NCI-H446 (cell line): Measurements from ENCODE around the gene NR1H3.
"Not testable (repeated sequence)": the region's sequence is repeated elsewhere in the genome, so short reads cannot be mapped to it uniquely, and the experiment has no call there.

Source experiments
- DNase-seq, 2 experiments: peaks; one replicate each; lab custom pipeline; 2025; lab: John Stamatoyannopoulos, UW

Gene NR1H3

DNA sequence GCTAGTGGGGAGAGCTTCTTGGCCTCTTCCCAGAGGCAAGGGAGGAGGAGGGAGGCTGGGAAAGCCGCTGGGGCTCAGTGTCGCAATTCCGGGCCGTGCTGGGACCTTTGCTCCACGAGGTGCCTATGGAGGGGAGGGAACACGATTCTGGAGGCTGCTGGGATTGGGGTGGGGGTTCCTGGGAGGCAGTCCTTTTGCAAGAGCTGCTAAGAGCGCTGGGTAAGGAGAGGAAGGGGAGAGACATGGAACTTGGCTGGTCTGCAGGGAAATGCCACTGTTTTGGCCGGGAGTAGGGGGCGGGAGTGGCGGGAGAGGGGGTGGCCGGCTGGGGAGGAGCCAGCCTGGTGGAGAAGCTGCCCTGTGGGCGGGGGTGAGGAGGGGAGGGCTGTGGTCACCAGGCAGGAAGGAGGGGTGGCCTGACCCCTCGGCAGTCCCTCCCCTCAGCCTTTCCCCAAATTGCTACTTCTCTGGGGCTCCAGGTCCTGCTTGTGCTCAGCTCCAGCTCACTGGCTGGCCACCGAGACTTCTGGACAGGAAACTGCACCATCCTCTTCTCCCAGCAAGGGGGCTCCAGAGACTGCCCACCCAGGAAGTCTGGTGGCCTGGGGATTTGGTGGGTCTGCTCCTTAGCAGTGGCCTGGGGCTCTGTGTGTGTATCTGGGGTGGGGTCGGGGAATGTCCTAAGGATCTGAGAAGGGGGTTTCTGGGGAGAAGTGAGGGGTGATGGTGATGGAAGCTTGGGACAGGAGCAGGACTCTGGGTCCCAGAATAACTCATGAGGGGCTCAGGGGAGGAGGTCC, at the start of gene NR1H3:
Gene NR1H3, plus strand, starts transcription at position 480 of the 800 bp plus-strand sequence. CDS start 1,221 bp downstream, outside the sequence.
- peak in 1 of 2 experiments; percentile 20 for DNase-seq

- not testable (repeated sequence) for DNase-seq
Observed at GRCh38 chr11:47208008-47208552, 49.7 kb upstream of the NR1H3 start.

GRCh38 chr11:47208628-47209027, 49.2 kb upstream of the NR1H3 start:
- DNase-seq: no peak

DNA sequence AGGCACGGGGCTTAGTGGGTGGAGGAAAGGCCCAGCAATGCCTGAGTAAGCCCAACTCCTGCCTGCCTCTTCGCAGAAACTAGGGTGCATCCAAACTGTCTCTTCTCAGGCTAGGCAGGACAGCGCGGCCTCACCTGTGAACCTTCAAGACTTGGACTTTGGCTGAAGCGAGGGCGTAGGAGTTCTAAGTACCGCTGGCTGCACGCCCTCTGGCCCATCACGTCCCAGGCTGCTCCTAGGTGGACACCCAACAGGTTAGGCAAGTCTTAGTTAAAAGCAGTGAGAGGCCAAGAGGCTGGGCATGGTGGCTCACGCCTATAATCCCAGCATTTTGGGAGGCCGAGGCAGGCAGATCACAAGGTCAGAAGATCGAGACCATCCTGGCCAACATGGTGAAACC, 44.9 kb upstream of the NR1H3 start:
- DNase-seq: no peak

DNA sequence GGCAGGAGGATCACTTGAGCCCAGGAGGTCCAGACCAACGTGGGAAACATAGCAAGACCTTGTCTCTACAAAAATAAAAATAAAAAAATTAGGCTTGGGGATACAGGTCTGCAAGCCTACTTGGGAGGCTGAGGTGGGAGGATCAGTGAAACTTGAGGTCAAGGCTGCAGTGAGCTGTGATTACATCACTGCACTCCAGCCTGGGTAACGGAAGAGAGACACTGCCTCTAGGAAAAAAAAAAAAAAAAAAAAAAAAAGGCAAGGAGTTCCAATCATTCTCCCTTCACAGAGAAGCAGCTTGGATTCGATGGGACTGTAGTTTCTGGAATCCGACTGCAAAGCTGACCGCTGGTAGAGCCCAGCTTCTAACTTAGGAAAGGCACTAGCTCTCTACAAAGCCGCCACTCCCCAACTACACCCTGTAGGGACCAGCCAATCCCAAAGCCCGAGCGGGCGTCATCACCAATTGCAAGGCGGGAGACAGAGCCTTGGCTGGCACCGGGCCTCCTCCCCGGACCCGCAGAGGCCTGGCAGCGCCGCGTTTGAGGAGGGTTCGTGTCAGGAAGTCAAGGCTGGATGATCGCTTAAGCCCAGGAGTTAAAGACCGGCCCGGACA, 43.7 kb upstream of the NR1H3 start:
- DNase-seq: peak; percentile 82 to 91

DNA sequence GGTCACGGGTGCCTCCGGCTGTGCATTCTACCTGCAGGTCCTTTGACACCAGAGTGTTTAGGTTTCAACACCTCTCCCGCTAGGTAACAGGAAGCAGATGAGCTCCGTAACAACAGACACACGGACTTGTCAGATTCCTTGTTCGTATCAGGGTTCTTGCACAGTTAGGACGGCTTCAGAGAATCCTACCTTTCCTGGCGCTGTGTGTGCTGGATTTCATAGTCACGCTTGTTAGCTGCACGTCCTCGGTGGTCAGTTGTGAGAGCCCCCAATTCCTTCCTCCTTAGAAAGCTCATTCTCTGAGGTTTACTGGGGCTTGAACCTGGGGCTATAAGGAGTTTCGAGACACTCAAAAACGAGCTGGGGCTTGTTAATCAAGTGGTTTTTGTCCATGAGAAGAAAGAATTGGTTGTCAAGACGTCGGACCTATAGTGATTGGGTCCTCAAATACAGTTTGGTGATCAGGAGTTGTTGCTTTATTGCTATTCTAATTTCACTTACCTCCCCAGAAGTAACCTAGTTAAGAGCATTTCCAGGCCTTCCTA, 42.4 kb upstream of the NR1H3 start:
- peak in 1 of 2 experiments; percentile 6 for DNase-seq

- DNase-seq: peak; percentile 39 to 75
Observed at GRCh38 chr11:47216121-47216798, 41.5 kb upstream of the NR1H3 start.

DNA sequence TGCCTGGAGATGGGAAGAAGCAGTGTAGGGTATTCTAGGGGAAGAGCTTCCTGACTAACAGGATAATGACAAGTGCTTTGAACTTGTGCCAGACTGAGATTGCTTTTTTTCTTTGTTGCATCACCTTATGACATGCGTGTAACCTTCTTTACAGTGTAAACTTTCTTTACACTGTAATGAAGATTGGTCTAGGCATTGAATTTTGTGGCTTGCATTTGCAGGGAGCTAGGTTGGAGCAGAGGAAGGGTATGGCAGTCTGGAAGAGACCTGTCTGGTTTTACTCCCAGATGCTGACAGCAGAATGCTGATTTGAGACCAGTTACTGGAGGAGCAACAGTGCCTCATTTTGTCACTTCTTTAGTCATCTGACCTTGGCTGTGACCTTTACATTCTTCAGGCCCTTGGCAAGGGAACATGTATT, 37.4 kb upstream of the NR1H3 start:
- no peak for DNase-seq

DNA sequence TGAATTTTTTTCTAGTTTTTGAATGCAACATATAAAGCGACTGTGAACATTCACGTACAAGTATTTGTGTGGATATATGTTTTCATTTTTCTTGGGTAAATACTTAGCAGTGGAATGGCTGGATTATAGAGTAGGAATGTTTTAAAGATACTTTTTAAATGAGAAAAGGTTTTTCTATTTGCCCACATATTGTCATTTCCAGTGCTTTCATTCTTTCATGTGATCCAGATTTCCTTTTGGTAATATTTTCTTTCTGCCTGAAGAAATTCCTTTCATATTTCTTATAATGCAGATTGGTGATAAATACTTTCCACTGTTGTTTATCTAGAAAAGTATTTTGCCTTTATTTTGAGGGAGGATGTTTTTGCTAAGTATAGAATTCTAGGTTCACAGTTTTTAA, 35.1 kb upstream of the NR1H3 start:
- DNase-seq: no peak

DNA sequence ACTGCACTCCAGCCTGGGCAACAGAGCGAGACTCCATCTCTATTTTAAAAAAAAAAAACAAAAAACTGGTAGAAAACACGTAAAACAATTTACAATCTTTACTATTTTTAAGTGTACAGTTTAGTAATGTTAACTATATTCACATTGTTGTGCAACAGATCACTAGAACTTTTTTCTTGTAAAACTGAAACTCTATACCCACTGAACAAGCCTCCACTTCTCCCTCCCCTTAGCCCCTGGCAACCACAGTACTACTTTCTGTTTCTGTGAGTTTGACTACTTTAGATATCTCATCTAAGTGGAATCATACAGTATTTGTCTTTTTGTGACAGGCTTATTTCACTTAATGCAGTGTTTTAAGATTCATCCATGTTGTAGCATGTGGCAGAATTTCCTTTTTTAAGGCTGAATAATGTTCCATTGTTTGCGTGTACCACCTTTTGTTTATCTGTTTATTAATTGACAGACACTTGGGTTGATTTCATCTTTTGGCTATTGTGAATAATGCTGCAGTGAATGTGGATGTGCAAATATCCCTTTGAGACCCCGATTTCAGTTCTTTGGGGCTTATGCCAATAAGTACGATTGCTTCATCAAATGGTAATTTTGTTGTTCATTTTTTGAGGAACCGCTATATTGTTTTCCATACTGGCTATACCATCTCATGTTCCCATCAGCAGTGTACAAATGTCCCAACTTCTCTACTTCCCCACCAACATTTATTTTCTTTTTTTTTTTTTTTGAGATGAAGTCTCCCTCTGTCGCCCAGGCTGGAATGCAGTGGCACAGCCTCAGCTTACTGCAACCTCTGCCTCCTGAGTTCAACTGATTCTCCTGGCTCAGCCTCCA, 32.0 kb upstream of the NR1H3 start:
- no peak for DNase-seq

DNA sequence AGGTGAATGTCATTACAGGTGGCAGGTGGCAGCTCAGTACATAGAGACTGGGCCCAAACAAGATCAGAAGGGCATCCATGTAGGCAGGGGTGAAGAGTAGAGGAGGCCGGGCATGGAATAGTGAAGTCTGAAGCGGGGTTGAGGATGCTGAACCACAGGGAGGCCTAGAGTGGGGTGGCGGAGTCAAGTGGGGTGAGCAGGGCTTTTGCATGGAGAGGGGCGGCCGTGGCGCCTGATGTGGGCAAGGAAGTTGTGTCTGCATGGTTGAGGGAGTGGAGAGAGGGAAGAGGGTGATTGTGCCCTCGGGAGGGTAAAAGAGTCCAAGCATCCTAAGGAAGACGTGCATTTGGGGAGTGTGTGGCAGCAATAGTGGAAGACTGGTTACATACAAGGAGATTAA, 28.6 kb upstream of the NR1H3 start:
- no peak for DNase-seq

GRCh38 chr11:47233051-47233450, 24.7 kb upstream of the NR1H3 start:
- DNase-seq: no peak

- DNase-seq: peak in 1 of 2 experiments; percentile 22
Observed at GRCh38 chr11:47233989-47234668, 23.7 kb upstream of the NR1H3 start.

DNA sequence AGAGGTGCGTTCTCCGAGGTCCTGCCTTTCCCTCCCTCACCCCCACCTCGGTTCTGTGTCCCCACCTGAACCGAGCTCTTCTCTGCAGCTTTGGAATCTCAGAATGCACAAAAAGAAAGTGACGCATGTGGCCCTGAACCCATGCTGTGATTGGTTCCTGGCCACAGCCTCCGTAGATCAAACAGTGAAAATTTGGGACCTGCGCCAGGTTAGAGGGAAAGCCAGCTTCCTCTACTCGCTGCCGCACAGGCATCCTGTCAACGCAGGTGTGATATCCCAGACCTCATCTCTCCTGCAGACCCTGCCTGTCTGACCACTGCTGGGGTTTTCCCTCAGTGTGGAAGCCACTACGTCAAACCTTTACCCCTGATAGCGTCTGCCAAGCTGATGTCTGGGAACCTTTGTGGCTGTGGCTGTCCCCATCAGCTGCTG, 23.1 kb upstream of the NR1H3 start:
- no peak for DNase-seq

- no peak for DNase-seq
Observed at GRCh38 chr11:47235163-47235562, 22.6 kb upstream of the NR1H3 start.

- peak in 1 of 2 experiments; percentile 21 for DNase-seq
Observed at GRCh38 chr11:47236482-47236881, 21.3 kb upstream of the NR1H3 start.

DNA sequence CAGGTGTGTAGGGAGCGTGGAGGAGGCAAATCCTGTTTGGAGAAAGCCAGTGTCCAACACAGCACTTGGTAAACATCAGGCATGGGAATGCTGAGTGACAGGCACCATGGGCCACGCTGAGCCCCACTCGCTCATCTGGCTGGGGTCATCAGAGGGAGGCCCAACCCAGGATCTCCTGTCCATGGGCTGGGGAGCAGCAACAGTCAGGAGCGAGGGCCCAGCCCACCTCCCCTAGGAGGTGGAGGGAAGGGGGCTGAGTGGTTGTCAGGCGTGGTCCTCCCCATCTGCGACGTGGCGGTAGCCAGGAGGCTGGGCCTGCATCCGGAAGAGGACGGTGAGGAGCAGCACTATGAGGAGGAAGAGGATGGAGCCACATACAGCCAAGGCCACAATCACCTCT, 17.9 kb upstream of the NR1H3 start:
- DNase-seq: no peak

DNA sequence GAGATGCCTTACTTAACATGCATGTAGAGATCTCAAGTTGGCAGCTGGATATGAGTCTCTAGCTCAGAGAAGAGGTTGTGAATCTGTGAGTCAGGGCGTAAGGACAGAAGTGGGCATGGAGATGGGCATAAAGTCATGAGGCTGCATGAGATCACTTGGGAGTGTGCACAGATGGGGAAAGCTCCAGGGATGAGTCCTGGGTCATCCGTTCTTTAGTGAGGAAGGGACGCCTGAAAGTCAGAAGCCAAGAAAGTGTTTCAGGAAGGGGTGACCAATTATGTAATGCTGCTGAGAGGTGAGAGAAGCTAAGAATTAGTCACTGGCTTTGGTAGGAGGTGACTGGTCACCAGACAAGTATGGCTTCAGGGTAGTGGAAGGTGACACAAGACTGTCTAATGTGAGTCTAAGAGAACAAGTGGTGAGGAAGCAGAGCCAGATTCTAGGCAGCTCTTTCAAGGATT, 15.9 kb upstream of the NR1H3 start:
- no peak for DNase-seq

GRCh38 chr11:47242596-47243192, 15.1 kb upstream of the NR1H3 start:
- DNase-seq: no peak

DNA sequence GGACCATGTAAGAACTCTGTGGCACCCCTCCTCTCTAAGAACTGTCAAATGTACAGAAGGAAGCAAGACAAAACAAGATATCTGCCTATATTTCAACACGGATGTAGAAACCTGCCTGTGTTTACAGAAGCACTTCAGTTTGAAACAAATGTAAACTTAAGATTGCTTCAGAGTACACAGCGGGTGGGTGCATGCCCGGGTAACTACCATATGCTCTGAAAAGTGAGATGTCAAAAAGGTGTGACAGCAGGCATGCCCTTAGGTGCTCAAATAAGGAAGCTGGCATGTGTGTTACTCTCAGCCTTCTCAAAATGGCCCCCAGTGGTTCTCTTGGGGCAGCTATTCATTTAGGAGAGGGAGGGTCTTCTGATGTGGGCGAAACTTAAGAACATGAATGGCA, 14.3 kb upstream of the NR1H3 start:
- no peak for DNase-seq
